Tibial artery (tissue), 4 donors: ENCODE measurements around the gene DLG2.
"Not testable (repeated sequence)": the region's sequence is repeated elsewhere in the genome, so short reads cannot be mapped to it uniquely, and the experiment has no call there.

Experiments
- DNase-seq, 2 donors: peaks; one replicate each; pipeline ENCODE4 v3.0.0-alpha.2; 2019
- H3K27ac ChIP-seq, 2 donors: fragments of 200-600 bp; sonication (generic) in 1 of 2; 1 replicate in 1 of 2; 2 replicates in 1 of 2; pipeline ENCODE4 v1.5.1; 2018 to 2019; ENCODE audit warnings: mild to moderate bottlenecking in 1 of 2
- H3K27me3 ChIP-seq, 2 donors: fragments of 200-600 bp; sonication (generic) in 1 of 2; one replicate each; pipeline versions ENCODE4 v1.5.1 to v1.6.0; 2016 to 2019
- H3K36me3 ChIP-seq, 3 donors: fragments of 200-600 bp; sonication (generic) in 2 of 3; one replicate each; pipeline ENCODE4 v1.5.1; 2016 to 2019; ENCODE audit warnings: mild to moderate bottlenecking in 2 of 3
- H3K4me1 ChIP-seq, 4 donors: fragments of 200-600 bp; sonication (generic) in 2 of 4; 1 replicate in 3 of 4; 2 replicates in 1 of 4; pipeline ENCODE4 v1.5.1; 2016 to 2019
- H3K4me3 ChIP-seq, 2 donors: fragments of 200-600 bp; sonication (generic) in 1 of 2; 1 replicate in 1 of 2; 2 replicates in 1 of 2; pipeline ENCODE4 v1.5.1; 2018 to 2019; ENCODE audit warnings: mild to moderate bottlenecking in 2 of 2
- H3K9me3 ChIP-seq, 3 donors: fragments of 200-600 bp; sonication (generic) in 1 of 3; one replicate each; pipeline ENCODE4 v1.5.1; 2016 to 2019
- CTCF ChIP-seq, 2 experiments: fragments of 200-600 bp in 1 of 2; fragments of 450-650 bp in 1 of 2; IDR thresholded peaks; one replicate each; pipeline ENCODE4 v1.5.1; 2017 to 2019; ENCODE audit warnings: antibody characterized with exemption in 2 of 2, mild to moderate bottlenecking in 1 of 2, moderate library complexity in 1 of 2
- intact Hi-C: fragments of 100-400 bp; cut with DNase I; formaldehyde crosslinking; loops from one replicate; pipeline ENCODE4 v1.15.0; 2023; ENCODE audit warnings: low total_unique reads

DLG2 gene

GRCh38 chr11:85627332-85627997 is at the start of gene DLG2:
DLG2 (minus strand) TSS chr11:85627344.
- Histone ChIP-seq H3K4me3 (peak within 1 kb of the TSS; percentile 84 to 88), H3K36me3 (peaks cover 0 to 15% (median 0%) of the 10 kb centered on the region in 3 donors), H3K27me3 (no peaks in the 10 kb centered on the region), H3K9me3 (no peaks in the 10 kb centered on the region), H3K27ac (peak within 1 kb of the TSS; percentile 93 to 95), H3K4me1 (peaks cover 0 to 39% (median 16%) of the 10 kb centered on the region in 4 donors)
- no peak for TF ChIP-seq CTCF (IDR thresholded peaks at IDR 0.05)
- intact Hi-C loops: loop anchor here (5.0 kb wide), 1 partner anchor 35 kb away; no protein-coding TSS in a partner anchor
- peak in 1 of 2 donors; percentile 31 for DNase-seq

GRCh38 chr11:85673393-85673792 is 46.2 kb upstream of the DLG2 start:
- intact Hi-C loops: no loop called here
- no peaks in the 10 kb centered on the region for H3K4me1 ChIP-seq
- DNase-seq: no peak
- H3K27ac ChIP-seq: no peak overlapping the region
- no peaks in the 10 kb centered on the region for H3K9me3 ChIP-seq
- no peak for TF ChIP-seq CTCF (IDR thresholded peaks at IDR 0.05)
- no peaks in the 10 kb centered on the region for H3K36me3 ChIP-seq
- no peak overlapping the region for H3K4me3 ChIP-seq
- no peaks in the 10 kb centered on the region for H3K27me3 ChIP-seq

GRCh38 chr11:85672105-85672902 is 45.2 kb upstream of the DLG2 start:
- no peak for DNase-seq
- H3K36me3 ChIP-seq: no peaks in the 10 kb centered on the region
- H3K27me3 ChIP-seq: no peaks in the 10 kb centered on the region
- no peaks in the 10 kb centered on the region for H3K9me3 ChIP-seq
- intact Hi-C loops: no loop called here
- H3K4me3 ChIP-seq: no peak overlapping the region
- no peak overlapping the region for H3K27ac ChIP-seq
- TF ChIP-seq CTCF (IDR thresholded peaks at IDR 0.05): no peak
- H3K4me1 ChIP-seq: no peaks in the 10 kb centered on the region

DNA sequence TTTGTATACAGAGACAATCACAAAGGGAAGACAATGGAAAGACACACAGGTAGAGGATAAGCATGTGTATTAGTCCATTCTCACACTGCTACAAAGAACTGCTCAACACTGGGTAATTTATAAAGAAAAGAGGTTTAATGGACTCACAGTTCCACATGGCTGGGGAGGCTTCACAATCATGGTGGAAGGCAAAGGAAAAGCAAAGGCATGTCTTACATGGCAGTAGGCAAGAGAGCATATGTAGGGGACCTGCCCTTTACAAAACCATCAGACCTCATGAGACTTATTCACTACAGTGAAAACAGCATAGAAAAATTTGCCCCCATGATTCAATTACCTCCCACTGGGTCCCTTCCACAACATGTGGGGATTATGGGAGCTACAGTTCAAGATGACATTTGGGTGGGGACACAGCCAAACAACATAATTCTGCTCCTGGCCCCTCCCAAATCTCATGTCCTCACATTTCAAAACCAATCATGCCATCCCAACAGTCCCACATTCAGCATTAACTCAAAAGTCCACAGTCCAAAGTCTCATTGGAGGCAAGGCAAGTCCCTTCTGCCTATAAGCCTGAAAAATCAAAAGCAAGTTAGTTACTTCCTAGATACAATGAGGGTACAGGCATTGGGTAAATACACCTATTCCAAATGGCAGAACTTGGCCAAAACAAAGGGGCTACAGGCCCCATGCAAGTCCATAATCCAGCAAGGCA is 44.0 kb upstream of the DLG2 start:
- DNase-seq: not testable (repeated sequence)

GRCh38 chr11:85668157-85668556 is 41.0 kb upstream of the DLG2 start:
- DNase-seq: no peak
- Histone ChIP-seq H3K36me3 (no peaks in the 10 kb centered on the region), H3K27me3 (no peaks in the 10 kb centered on the region), H3K4me3 (no peak overlapping the region), H3K27ac (no peak overlapping the region), H3K9me3 (no peaks in the 10 kb centered on the region), H3K4me1 (peaks cover 0 to 2% (median under 1%) of the 10 kb centered on the region in 4 donors)
- no peak for TF ChIP-seq CTCF (IDR thresholded peaks at IDR 0.05)
- intact Hi-C loops: no loop called here

More for the DNA sequence above, 44.0 kb upstream of the DLG2 start:
- H3K4me1 ChIP-seq, H3K4me3 ChIP-seq, H3K27ac ChIP-seq, intact Hi-C loops, H3K27me3 ChIP-seq, H3K9me3 ChIP-seq, H3K36me3 ChIP-seq: not testable (repeated sequence)
